K562 (cell line): ENCODE results near the gene MAK. TPM values are rescaled to one million over a fixed set of nuclear protein-coding genes. Genes with fewer than 3 reads are reported as not detected.

ENCODE experiments used
- ATAC-seq: fragments of 200-7000 bp; cut with Tn5 transposase; 3 replicates; pipeline ENCODE4 v1.9.1; 2020; ENCODE audit warnings: moderate library complexity
- BruUV-seq: library from RNA; stranded (reverse); fragments of 400-500 nt; replicated peaks from 2 replicates; lab custom pipeline; 2021; lab: Mats Ljungman, UMichigan
- CTCF ChIA-PET: fragments of 300-600 bp; formaldehyde crosslinking; extraction: SDS; loops from one replicate; lab custom pipeline; 2021; ENCODE audit warnings: low intra/inter-chr PET ratio; lab: Yijun Ruan, JAX
- POLR2A ChIA-PET: fragments of 300-600, 350-650 bp; sonication (Branson Sonifier 250); formaldehyde crosslinking; extraction: SDS; loops from one replicate; lab custom pipeline; 2021; ENCODE audit warnings: antibody characterized with exemption, inconsistent platforms; lab: Yijun Ruan, JAX
- DNase-seq, 4 experiments: peaks; one replicate each; pipeline versions ENCODE4 v3.0.0 to v3.0.0-alpha.2; 2011 to 2018; ENCODE audit warnings: low spot score in 3 of 4, mixed read lengths in 3 of 4; ENCODE audit errors: extremely low read depth in 1 of 4
- FAIRE-seq: peaks from 2 replicates; lab custom pipeline; 2011; peaks lifted over from hg19 to GRCh38; lab: Jason Lieb, UNC
- H2AFZ ChIP-seq: 2 replicates; pipeline ENCODE4 v1.6.0; 2011; ENCODE audit warnings: low read depth, low read length, control low read depth, inconsistent platforms
- H3K27ac ChIP-seq: fragments of 200-600 bp; 3 replicates; pipeline ENCODE4 v1.8.0; 2011; ENCODE audit warnings: low read depth, mild to moderate bottlenecking, control low read depth, inconsistent platforms, low read length, moderate library complexity, mixed read lengths; ENCODE audit errors: extremely low read depth
- H3K27me3 ChIP-seq, 2 experiments: fragments of 300-600 bp in 1 of 2; 2 replicates in 1 of 2; 3 replicates in 1 of 2; pipeline versions ENCODE4 v1.6.0 to v1.8.0; 2011; ENCODE audit warnings: inconsistent platforms in 2 of 2, low read length in 2 of 2, mild to moderate bottlenecking in 1 of 2, mixed read lengths in 1 of 2, moderate library complexity in 1 of 2; ENCODE audit not compliant: control insufficient read depth in 2 of 2, insufficient read depth in 2 of 2
- H3K36me3 ChIP-seq: fragments of 300-600 bp; 3 replicates; pipeline ENCODE4 v1.8.0; 2011; ENCODE audit warnings: mild to moderate bottlenecking, low read length, inconsistent platforms; ENCODE audit not compliant: control insufficient read depth, insufficient read depth
- H3K4me1 ChIP-seq, 2 experiments: fragments of 200-600 bp in 1 of 2; replicated peaks in 1 of 2; 2 replicates in 1 of 2; 3 replicates in 1 of 2; pipeline versions ENCODE4 v1.5.1 to v1.8.0; 2011; ENCODE audit warnings: inconsistent platforms in 2 of 2, low read length in 2 of 2, mild to moderate bottlenecking in 1 of 2, mixed read lengths in 1 of 2, moderate library complexity in 1 of 2; ENCODE audit not compliant: control insufficient read depth in 2 of 2, insufficient read depth in 2 of 2
- H3K4me2 ChIP-seq: 2 replicates; pipeline ENCODE4 v1.6.1; 2011; ENCODE audit warnings: low read length, control low read depth, inconsistent platforms, mixed read lengths; ENCODE audit not compliant: insufficient read depth
- H3K4me3 ChIP-seq: fragments of 200-600 bp; sonication (generic), shearing (Covaris generic); 2 replicates; pipeline ENCODE4 v1.5.1; 2016; ENCODE audit warnings: control low read depth, inconsistent platforms
- H3K79me2 ChIP-seq: fragments of 200-600 bp; 3 replicates; pipeline ENCODE4 v1.8.0; 2011; ENCODE audit warnings: low read length, inconsistent platforms; ENCODE audit not compliant: control insufficient read depth, insufficient read depth
- H3K9ac ChIP-seq, 2 experiments: 2 replicates each; pipeline versions ENCODE4 v1.6.0 to v1.6.1; 2011; ENCODE audit warnings: low read depth in 2 of 2, low read length in 2 of 2, control low read depth in 1 of 2, inconsistent platforms in 1 of 2, mild to moderate bottlenecking in 1 of 2, mixed read lengths in 1 of 2; ENCODE audit not compliant: insufficient read depth in 1 of 2
- H3K9me1 ChIP-seq: one replicate; pipeline ENCODE4 v1.6.0; 2011; ENCODE audit warnings: inconsistent platforms, mild to moderate bottlenecking, low read length, moderate library complexity; ENCODE audit not compliant: control insufficient read depth, insufficient read depth
- H3K9me3 ChIP-seq: replicated peaks from 2 replicates; pipeline ENCODE4 v1.5.1; 2011; ENCODE audit warnings: low read depth, low read length, inconsistent platforms; ENCODE audit not compliant: control insufficient read depth, insufficient read depth
- H4K20me1 ChIP-seq: replicated peaks from 2 replicates; pipeline ENCODE4 v1.6.1; 2011; ENCODE audit warnings: low read length, inconsistent platforms, mixed read lengths; ENCODE audit not compliant: control insufficient read depth, insufficient read depth
- CHCHD3 ChIP-seq: fragments of 250-450 bp; sonication (Bioruptor Pico); IDR thresholded peaks from 2 replicates; pipeline ENCODE4 v2.1.2; 2022; ENCODE audit warnings: mild to moderate bottlenecking
- DMBX1 ChIP-seq: fragments of 250-450 bp; sonication (Bioruptor Pico); IDR thresholded peaks from 2 replicates; pipeline ENCODE4 v1.8.0; 2022; ENCODE audit warnings: inconsistent platforms, mild to moderate bottlenecking, moderate library complexity, borderline replicate concordance
- ETV6 ChIP-seq, 3 experiments: fragments of 150-350 bp in 1 of 3; sonication (generic) in 1 of 3; formaldehyde crosslinking in 1 of 3; IDR thresholded peaks; 2 replicates each; pipeline versions ENCODE4 v1.6.1 to v1.8.0; 2014 to 2022; ENCODE audit warnings: borderline replicate concordance in 2 of 3, low read depth in 2 of 3, antibody characterized with exemption in 1 of 3, low read length in 1 of 3, mild to moderate bottlenecking in 1 of 3, missing genetic modification reagents in 1 of 3
- HDAC1 ChIP-seq, 2 experiments: fragments of 450-650 bp; IDR thresholded peaks; 2 replicates each; pipeline ENCODE4 v1.6.1; 2016 to 2017; ENCODE audit warnings: inconsistent platforms in 1 of 2, mild to moderate bottlenecking in 1 of 2, moderate library complexity in 1 of 2
- HMGN3 ChIP-seq: IDR thresholded peaks from 2 replicates; pipeline ENCODE4 v1.6.1; 2011; ENCODE audit warnings: borderline replicate concordance, low read depth, mild to moderate bottlenecking, mixed read lengths, low read length; ENCODE audit not compliant: insufficient read length; ENCODE audit errors: extremely low read depth
- LCOR ChIP-seq: sonication (generic); formaldehyde crosslinking; IDR thresholded peaks from 2 replicates; pipeline ENCODE4 v1.8.0; 2022; ENCODE audit warnings: mild to moderate bottlenecking, missing genetic modification reagents
- PRMT5 ChIP-seq: sonication (generic); formaldehyde crosslinking; IDR thresholded peaks from 2 replicates; pipeline ENCODE4 v1.5.0; 2020; ENCODE audit warnings: missing genetic modification reagents
- ZNF197 ChIP-seq: fragments of 200-800 bp; sonication (Bioruptor generic); IDR thresholded peaks from 2 replicates; pipeline ENCODE4 v1.6.1; 2016; ENCODE audit warnings: low read depth, missing genetic modification characterization, missing compliant biosample characterization
- WGBS: fragments of 100-300 bp; shearing (Covaris generic); methylation state at CpG from one replicate; pipeline ENCODE4 v1.1.6; 2016; ENCODE audit warnings: low coverage, mixed read lengths; ENCODE audit not compliant: insufficient coverage; ENCODE audit errors: missing lambda C conversion rate; 5-methylcytosine and 5-hydroxymethylcytosine counted together
- in situ Hi-C: fragments of 300-500 bp; cut with MboI; formaldehyde crosslinking; loops from 4 replicates; pipeline ENCODE4 v1.15.0; 2018; ENCODE audit warnings: inconsistent platforms, mixed read lengths
- intact Hi-C: fragments of 100-400 bp; cut with micrococcal nuclease; formaldehyde crosslinking; loops from 2 replicates; pipeline ENCODE4 v1.14.2; 2022
- polyA plus RNA-seq, 8 experiments: library from polyadenylated mRNA; depleted of rRNA in 4 of 8; stranded (reverse) in 5 of 8; unstranded in 3 of 8; fragments of >200 nt; fragmentation: Nextera tagmentation in 2 of 8; fragmentation: Illumina TruSeq in 1 of 8; extraction: Ambion mirVana in 2 of 8; extraction: Trizol in 1 of 8; gene quantifications; 2 replicates each; pipeline versions ENCODE4 v1.2.1 to v1.2.3, GENCODE V29; 2011 to 2014; ENCODE audit warnings: inconsistent platforms in 1 of 8, missing spikeins in 1 of 8
- total RNA-seq, 7 experiments: library from RNA; depleted of rRNA in 6 of 7; stranded (reverse); fragments of >200 nt in 6 of 7; fragmentation: Illumina TruSeq in 2 of 7; extraction: Trizol in 2 of 7; gene quantifications; 2 replicates each; pipeline versions ENCODE4 v1.2.1 to v1.2.3, GENCODE V29; 2011 to 2021; ENCODE audit warnings: low replicate concordance in 1 of 7
- TF ChIP-seq, protein P1 (sequence below): fragments of 450-650 bp; IDR thresholded peaks from 2 replicates; pipeline ENCODE4 v1.6.1; 2016
- TF ChIP-seq, protein P2 (sequence below): IDR thresholded peaks from 2 replicates; pipeline ENCODE4 v1.6.1; 2014; ENCODE audit warnings: antibody characterized with exemption
- TF ChIP-seq, protein P3 (sequence below): fragments of 250-450 bp; sonication (Bioruptor Pico); IDR thresholded peaks from 2 replicates; pipeline ENCODE4 v1.8.0; 2021; ENCODE audit warnings: borderline replicate concordance, mild to moderate bottlenecking, moderate library complexity; ENCODE audit not compliant: poor library complexity, severe bottlenecking
- TF ChIP-seq, protein P4 (sequence below), 2 experiments: IDR thresholded peaks in 1 of 2; conservative IDR thresholded peaks in 1 of 2; 2 replicates each; pipeline ENCODE4 v1.6.1; 2016; ENCODE audit warnings: low read depth in 2 of 2, mild to moderate bottlenecking in 1 of 2, missing compliant biosample characterization in 1 of 2, missing genetic modification characterization in 1 of 2, moderate library complexity in 1 of 2

The MAK gene
- total and polyA plus RNA-seq, 9 of the 15 experiments (the other 6 are each of a cell fraction or from before 2014, with no cell fraction given) = 0.25 to 1.1 (median 0.53) TPM

DNA sequence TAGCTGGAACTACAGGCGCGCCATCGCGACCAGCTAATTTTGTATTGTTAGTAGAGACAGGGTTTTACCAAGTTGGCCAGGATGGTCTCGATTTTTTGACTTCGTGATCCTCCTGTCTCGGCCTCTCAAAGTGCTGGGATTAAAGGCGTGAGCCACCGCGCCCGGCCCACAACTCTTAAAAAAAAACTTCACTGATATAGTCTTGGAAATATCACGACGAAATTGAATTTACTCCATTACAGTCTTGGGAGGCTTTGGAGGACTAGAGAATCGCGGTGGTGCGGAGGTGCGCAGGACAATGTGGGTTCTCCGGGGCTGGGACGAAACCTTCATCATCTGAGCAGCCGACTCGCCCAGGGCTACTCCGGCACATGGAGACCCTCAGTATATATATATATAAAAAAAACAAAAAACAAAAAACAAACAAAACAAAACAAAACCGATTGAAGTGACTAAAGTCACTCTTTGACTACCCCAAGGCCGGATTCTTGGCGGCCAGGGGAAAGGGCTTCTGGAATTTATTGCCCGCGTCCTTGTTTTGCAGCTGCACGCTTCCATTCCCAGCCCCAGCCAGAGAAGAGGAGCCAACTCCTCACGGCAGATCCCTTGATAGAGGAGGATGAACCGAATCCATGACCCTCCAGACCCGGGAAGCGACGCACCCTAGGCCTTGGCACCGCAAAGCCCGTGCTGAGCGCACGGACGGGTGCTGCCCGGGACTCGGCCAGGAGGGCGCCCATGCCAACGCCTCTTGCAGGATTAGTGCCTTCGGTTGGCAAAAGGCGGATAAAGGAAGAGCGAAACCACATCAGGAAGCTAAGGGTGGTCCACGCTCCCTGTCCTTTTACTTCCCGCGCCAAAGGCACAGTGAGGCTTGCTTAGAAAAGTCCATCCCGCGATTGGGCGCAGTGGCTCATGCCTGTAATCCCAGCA, 45.2 kb upstream of the MAK start (continued):
- TF ChIP-seq ETV6 (IDR thresholded peaks at IDR 0.05; ENCODE audit: borderline replicate concordance in 1 of 2, low read depth in 2 of 2, low read length in 1 of 2) (no peak), ETV6 (CRISPR knock-in tag; IDR thresholded peaks at IDR 0.05; ENCODE audit: borderline replicate concordance) (no peak), ZNF197 (CRISPR knock-in tag) (no peak), DMBX1 (no peak), PRMT5 (CRISPR knock-in tag) (no peak), CHCHD3 (CRISPR knock-in tag) (no peak), HMGN3 (no peak)

DNA sequence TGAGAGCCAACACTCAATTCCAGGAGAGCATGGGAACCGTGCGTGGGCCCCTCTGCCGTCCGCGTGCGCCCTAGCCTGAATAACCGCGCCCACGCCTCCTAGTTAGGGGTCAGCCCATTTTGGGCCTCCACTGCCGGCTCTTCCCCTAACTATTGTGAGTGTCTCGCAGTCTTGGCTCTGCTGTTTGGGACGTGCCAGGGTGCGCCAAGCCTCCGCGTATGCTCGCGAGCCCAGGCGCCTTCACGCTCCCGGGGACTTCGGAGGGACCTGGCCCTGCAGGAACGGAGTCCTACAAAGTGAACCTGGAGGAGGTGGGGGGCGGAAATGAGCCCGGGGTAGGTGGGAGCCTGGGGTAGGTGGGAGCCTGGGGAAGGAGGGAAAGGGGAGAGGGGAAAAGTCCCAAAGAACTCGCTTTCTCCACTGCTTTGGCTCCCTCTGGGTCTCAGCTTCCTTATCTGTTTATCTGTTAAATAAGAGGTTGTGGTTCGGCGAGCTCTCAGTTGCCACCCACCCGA, 44.4 kb upstream of the MAK start:
- intact Hi-C loops (no loop called here), in situ Hi-C loops (no loop called here)
- no peak for DNase-seq
- whole genome bisulfite sequencing = 88% methylated on average over 23 of the region's 28 CpGs
- Histone ChIP-seq H3K4me2 (no peak overlapping the region), H3K27ac (no peak overlapping the region), H2AFZ (no peak overlapping the region), H3K9me1 (no peaks in the 10 kb centered on the region), H3K36me3 (no peaks in the 10 kb centered on the region), H4K20me1 (no peaks in the 10 kb centered on the region), H3K79me2 (peaks cover 8% of the 10 kb centered on the region), H3K9me3 (no peaks in the 10 kb centered on the region), H3K4me3 (no peak overlapping the region), H3K27me3 (no peaks in the 10 kb centered on the region), H3K9ac (no peak overlapping the region), H3K4me1 (peaks cover 0 to 9% of the 10 kb centered on the region in 2 experiments; a peak in 2 of 5 replicates)
- ATAC-seq = no peak
- CTCF ChIA-PET = no interaction called here
- POLR2A ChIA-PET = interaction anchor here (0.7 kb wide), 1 partner anchor 351 kb away, joined by 3 read pairs; no protein-coding TSS in a partner anchor
- no TSS peak for BruUV-seq
- no peak for FAIRE-seq
- TF ChIP-seq HDAC1 (IDR thresholded peaks at IDR 0.05) = no peak
- TF ChIP-seq, protein P1, sequence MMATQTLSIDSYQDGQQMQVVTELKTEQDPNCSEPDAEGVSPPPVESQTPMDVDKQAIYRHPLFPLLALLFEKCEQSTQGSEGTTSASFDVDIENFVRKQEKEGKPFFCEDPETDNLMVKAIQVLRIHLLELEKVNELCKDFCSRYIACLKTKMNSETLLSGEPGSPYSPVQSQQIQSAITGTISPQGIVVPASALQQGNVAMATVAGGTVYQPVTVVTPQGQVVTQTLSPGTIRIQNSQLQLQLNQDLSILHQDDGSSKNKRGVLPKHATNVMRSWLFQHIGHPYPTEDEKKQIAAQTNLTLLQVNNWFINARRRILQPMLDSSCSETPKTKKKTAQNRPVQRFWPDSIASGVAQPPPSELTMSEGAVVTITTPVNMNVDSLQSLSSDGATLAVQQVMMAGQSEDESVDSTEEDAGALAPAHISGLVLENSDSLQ = no peak
- TF ChIP-seq, protein P2, sequence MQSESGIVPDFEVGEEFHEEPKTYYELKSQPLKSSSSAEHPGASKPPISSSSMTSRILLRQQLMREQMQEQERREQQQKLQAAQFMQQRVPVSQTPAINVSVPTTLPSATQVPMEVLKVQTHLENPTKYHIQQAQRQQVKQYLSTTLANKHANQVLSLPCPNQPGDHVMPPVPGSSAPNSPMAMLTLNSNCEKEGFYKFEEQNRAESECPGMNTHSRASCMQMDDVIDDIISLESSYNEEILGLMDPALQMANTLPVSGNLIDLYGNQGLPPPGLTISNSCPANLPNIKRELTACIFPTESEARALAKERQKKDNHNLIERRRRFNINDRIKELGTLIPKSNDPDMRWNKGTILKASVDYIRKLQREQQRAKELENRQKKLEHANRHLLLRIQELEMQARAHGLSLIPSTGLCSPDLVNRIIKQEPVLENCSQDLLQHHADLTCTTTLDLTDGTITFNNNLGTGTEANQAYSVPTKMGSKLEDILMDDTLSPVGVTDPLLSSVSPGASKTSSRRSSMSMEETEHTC = no peak
- TF ChIP-seq, protein P3, sequence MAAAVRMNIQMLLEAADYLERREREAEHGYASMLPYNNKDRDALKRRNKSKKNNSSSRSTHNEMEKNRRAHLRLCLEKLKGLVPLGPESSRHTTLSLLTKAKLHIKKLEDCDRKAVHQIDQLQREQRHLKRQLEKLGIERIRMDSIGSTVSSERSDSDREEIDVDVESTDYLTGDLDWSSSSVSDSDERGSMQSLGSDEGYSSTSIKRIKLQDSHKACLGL (CRISPR knock-in tag) = no peak
- no peak for TF ChIP-seq LCOR (CRISPR knock-in tag)
- TF ChIP-seq, protein P4, sequence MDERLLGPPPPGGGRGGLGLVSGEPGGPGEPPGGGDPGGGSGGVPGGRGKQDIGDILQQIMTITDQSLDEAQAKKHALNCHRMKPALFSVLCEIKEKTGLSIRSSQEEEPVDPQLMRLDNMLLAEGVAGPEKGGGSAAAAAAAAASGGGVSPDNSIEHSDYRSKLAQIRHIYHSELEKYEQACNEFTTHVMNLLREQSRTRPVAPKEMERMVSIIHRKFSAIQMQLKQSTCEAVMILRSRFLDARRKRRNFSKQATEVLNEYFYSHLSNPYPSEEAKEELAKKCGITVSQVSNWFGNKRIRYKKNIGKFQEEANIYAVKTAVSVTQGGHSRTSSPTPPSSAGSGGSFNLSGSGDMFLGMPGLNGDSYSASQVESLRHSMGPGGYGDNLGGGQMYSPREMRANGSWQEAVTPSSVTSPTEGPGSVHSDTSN (CRISPR knock-in tag; IDR thresholded peaks at IDR 0.05; ENCODE audit: low read depth) = no peak
- TF ChIP-seq, protein P4 (tag; conservative IDR thresholded peaks at IDR 0.05; ENCODE audit: low read depth) = no peak
